GM19025 (cell line): ENCODE data around the gene D2HGDH.
"Not testable (repeated sequence)": the region's sequence is repeated elsewhere in the genome, so short reads cannot be mapped to it uniquely, and the experiment has no call there.

ENCODE experiments used
- ATAC-seq: cut with Tn5 transposase; IDR thresholded peaks from one replicate; pipeline ENCODE4 v1.9.1; 2021; ENCODE audit warnings: mild to moderate bottlenecking, low read depth, moderate library complexity; ENCODE audit not compliant: unreplicated experiment

D2HGDH gene

DNA sequence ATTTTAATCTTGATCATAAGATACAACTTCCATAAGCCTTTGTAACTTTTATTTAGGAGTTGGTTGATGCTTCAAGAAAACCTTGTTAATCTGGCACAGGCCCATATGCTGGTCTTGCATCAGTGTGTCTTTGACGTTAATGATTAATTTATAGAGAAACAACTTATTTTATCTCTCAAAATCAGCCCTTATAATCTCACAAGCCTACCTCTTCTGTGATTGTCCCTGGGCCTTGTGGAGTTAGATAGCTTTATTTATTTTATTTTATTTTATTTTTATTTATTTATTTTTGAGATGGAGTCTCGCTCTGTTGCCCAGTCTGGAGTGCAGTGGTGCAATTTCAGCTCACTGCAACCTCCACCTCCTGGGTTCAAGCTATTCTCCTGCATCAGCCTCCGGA lies 47.6 kb downstream of the D2HGDH start:
- ATAC-seq, result not testable (repeated sequence)

- ATAC-seq, result no peak
Observed at GRCh38 chr2:241788135-241788534, 53.7 kb downstream of the D2HGDH start.

DNA sequence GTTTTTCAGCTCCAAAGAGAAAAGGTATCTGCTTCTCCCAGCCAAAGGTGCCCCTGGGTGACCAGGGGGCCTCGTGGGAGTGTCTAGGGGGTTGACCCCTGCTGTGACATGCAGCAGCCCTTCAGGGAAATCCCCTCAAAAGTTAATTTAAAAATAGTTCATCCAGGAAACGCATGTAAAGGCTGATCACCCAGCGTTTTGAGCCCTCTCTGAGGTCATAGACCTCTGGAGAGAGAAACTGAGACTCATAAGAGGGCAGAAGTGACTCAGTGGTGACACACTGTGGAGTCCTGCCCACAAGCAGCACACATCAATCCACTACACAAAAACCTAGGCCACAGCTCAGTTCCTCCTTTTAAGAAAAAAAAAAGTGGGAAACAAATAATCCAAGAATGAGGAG lies 54.1 kb downstream of the D2HGDH start:
- ATAC-seq, result no peak

- ATAC-seq, result not testable (repeated sequence)
Observed at GRCh38 chr2:241791385-241791784, 57.0 kb downstream of the D2HGDH start.

GRCh38 chr2:241793385-241793784 lies 59.0 kb downstream of the D2HGDH start:
- no peak for ATAC-seq

DNA sequence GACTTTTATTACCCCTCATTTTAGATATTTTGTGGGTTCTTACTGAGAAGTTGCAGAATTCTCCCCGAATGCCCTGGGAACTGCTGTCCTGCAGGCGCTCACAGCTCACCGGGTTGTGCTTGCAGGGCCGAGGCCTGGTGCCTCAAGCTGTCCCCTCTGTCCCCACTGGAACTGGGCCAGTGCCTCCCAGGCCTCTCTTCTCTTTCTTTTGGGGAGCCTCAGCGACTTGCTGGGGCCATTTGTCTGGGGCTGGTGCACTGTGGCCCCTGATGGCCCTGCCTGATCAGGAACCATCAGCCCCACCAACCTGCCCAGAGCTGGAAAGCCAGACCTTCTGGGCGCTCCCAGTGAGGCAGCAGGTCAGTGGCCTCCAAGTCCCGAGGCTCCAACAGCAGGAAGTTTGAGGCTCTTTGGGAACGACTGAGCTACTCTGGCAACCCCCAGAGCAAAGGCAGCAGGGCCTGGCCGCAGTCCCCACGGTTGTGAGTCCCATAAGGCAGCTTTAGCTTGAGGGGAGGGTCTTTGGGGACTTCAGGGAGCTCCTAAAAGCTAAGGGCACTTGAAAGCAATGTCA lies 59.9 kb downstream of the D2HGDH start:
- no peak for ATAC-seq

- ATAC-seq, result no peak
Observed at GRCh38 chr2:241795021-241795999, 60.9 kb downstream of the D2HGDH start.

DNA sequence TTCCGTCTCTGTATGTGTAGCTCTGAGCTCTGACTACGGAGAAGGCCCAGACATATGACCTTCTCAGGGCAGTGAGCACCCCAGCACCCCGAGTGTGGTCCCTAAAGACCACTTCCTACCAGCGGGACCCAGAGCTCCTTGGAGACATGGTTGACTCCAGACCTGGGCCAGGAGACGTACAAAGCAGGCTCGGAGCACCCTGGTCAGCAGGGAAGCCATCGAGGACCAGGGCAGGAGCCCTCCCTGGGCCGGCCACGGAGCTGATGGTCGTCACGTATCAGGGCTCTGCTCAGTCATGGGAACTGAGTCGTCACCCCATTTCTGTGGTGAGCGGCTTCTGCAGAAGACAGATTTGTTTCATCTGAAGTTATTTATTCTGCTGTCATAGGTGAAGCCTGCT lies 61.8 kb downstream of the D2HGDH start:
- ATAC-seq, result no peak

DNA sequence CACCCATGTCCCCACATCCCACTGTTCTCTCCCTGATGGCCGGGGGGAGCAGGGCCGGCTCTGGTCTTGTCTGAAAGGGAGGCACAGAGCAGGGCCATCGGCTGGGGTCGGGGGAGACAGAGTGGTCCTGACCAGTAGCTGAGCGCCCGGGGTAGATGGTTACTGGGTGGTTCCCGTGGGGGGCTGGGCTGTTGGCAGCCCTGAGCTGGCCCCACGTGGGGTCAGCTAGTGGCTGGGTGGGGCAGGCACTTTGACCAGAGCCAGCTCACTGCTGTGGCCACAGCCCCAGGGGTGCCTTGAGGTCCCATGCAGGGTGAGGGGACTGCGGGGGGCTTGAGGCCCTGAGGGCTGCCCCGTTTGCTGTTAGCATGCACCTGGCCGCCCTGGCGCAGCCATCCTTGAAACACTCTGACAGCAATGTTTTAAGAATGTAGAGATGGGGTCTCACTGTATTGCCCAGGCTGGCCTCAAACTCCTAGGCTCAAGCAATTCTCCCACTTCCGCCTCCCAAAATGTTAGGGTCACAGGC lies 62.2 kb downstream of the D2HGDH start:
- no peak for ATAC-seq

GRCh38 chr2:241797441-241798080 lies 63.1 kb downstream of the D2HGDH start:
- no peak for ATAC-seq

DNA sequence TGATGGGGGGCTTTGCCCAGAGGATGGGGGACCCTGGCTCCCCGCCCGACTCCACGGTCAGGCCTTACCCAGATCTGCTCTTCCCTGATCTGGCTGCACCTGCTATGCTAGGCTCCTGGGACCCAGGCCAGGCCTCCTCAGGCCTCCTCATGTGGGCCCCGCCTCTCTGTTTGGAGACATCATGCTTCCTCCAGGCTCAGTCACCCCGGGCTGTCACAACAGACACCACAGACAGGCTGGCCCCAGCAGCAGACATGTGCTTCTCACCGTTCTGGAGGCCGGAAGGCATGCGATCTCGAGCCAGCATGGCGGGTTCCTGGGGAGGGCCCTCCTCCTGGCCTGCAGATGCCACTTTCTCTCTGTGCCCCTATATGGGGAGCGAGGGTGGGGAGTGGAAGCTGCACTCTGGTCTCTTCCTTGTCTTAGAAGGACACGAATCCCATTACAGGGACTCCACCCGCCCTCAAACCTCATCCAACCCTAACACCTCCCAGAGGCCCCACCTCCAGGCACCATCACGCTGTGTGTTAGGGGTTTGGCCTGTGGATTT lies 63.7 kb downstream of the D2HGDH start:
- no peak for ATAC-seq

DNA sequence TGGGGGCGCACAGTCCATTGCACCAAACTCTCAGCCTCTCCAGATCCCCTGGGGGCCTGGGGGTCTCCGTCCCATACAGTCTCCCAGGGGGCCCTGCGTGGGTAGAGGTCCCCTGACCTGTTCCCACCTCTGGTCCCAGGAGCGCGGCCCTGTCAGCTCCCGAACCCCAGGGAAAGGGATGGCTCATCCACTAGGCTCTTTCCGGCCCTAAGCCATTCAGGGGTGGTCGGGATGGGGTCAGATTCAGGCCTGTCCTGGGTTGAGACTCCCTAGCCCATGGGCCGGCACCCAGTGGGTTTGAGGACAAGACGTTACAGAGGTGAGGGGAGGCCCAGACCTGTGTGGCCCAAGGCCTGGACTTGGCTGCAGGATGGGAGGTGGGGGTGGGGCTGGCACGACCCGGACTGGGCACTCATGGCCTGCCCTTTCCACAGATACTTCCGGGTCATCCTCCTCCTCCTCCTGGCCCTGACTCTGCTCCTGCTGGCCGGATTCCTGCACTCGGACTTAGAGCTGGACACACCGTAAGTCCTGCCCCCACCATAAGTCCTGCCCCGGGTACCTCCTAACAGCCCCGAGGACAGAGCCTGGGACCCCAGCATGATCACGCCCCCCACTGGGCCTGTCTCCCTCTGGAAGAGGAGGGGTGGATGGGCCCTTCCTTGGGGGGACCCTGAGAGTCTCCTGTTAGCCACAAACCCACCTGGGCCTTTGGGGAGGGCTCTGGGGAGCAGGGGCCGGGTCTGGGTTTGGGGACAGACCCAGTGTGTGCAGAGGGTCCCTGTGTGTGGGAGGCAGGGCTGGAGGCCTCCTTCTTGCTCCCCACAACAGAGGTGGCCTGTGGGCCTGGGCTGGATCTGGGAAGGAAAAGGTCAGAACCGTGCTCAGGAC lies 64.4 kb downstream of the D2HGDH start:
- no peak for ATAC-seq

DNA sequence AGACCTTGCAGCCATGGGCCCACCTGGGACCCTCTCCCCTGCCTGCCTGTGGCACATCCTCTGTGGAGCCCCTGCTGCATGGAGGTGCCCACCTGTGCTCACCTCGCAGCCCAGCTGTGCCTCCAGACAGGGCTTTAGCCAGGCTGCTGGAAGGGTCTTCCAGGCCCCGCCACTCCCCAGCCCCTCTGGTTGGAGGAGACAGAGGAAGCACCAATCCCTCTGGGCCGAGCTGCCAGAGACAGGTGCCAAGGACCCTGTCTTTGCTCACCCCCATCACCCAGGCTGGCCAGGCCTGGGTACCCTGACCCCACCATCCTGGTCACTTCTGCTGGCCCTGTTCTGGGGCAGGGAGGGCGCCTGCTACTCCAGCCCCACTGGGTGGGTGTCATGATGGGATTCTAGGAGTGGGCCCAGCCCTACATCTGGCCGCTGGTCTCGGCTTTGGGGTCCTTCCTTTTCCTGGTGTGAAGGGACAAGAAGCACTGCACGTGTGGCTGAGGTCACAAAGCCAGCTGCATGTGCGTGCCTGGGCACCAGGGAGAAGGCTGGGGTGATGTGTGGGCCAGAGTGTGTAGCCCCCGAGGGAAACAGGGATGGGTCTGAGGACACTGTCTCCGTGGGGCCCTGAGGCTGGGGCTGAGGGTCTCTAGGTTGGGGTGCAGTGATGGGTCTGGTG lies 65.2 kb downstream of the D2HGDH start:
- no peak for ATAC-seq

- not testable (repeated sequence) for ATAC-seq
Observed at GRCh38 chr2:241800198-241800903, 65.9 kb downstream of the D2HGDH start.

DNA sequence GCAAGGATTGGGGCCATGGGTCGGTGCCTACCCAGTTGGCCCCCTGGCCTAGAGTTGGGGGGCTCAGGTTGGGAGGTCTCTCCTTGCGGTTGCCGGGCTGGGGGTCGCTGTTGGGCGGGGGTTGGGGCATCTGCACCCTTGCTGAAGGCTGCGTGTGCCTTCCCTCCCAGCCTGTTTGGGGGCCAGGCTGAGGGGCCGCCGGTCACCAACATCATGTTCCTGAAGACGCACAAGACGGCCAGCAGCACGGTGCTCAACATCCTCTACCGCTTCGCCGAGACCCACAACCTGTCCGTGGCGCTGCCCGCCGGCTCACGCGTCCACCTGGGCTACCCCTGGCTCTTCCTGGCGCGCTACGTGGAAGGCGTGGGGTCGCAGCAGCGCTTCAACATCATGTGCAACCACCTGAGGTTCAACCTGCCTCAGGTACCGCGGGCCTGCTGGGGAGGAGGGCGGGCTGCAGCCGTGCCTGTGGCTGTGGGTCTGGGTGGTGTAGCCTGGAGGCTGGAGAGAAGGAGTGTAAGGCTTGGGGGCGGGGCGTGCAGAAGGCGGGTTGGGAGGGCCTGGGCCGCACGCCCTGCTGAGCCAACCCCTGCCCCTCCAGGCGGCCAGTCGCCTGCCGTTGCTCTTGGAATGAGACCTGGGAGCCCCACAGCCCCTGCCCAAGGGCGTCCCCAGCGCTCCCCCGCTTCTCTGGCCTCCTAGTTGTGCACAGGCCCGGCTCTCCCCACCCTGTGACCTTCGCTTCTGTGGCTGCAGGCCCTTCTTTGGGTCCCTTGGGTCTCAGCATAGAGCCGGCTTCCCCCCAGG lies 67.4 kb downstream of the D2HGDH start:
- no peak for ATAC-seq

GRCh38 chr2:241802421-241803318 lies 68.2 kb downstream of the D2HGDH start:
- no peak for ATAC-seq
